Stimulated activated CD8-positive, alpha-beta memory T cell treated with anti-CD3 and anti-CD28 coated beads, Interleukin-12 subunit alpha, Interleukin-12 subunit beta, amount 100 ng/mL, for 24 hours (primary cell): Measurements from ENCODE around the gene MPV17.
"Not testable (repeated sequence)": the region's sequence is repeated elsewhere in the genome, so short reads cannot be mapped to it uniquely, and the experiment has no call there.

ENCODE experiments used
- DNase-seq: peaks from one replicate; pipeline ENCODE4 v3.0.0-alpha.2; 2020; ENCODE audit errors: extremely low read depth

The MPV17 gene

GRCh38 chr2:27298391-27299080, 24.4 kb downstream of the MPV17 start:
- DNase-seq, result no peak

GRCh38 chr2:27297195-27297594, 25.7 kb downstream of the MPV17 start:
- DNase-seq, result no peak

- DNase-seq, result no peak
Observed at GRCh38 chr2:27296481-27296880, 26.4 kb downstream of the MPV17 start.

GRCh38 chr2:27294928-27295327, 28.0 kb downstream of the MPV17 start:
- DNase-seq, result no peak

GRCh38 chr2:27291865-27292264, 31.0 kb downstream of the MPV17 start:
- no peak for DNase-seq

- no peak for DNase-seq
Observed at GRCh38 chr2:27290549-27290948, 32.3 kb downstream of the MPV17 start.

GRCh38 chr2:27288610-27289009, 34.3 kb downstream of the MPV17 start:
- no peak for DNase-seq

- no peak for DNase-seq
Observed at GRCh38 chr2:27285481-27285880, 37.4 kb downstream of the MPV17 start.

GRCh38 chr2:27284996-27285395, 37.9 kb downstream of the MPV17 start:
- no peak for DNase-seq

- no peak for DNase-seq
Observed at GRCh38 chr2:27282892-27283291, 40.0 kb downstream of the MPV17 start.

- no peak for DNase-seq
Observed at GRCh38 chr2:27281855-27282559, 40.9 kb downstream of the MPV17 start, which contains the start of gene TRIM54. Gene TRIM54, plus strand, starts transcription at chr2:27282429. Its CDS starts 303 bp downstream, at chr2:27282732.

- DNase-seq, result no peak
Observed at GRCh38 chr2:27281442-27281841, 41.5 kb downstream of the MPV17 start.

- no peak for DNase-seq
Observed at GRCh38 chr2:27280826-27281225, 42.1 kb downstream of the MPV17 start.

GRCh38 chr2:27278010-27278409, 44.9 kb downstream of the MPV17 start:
- DNase-seq, result no peak

GRCh38 chr2:27275211-27276150, 47.4 kb downstream of the MPV17 start, which contains the start of gene DNAJC5G:
Gene DNAJC5G, plus strand, starts transcription at chr2:27275433. Its CDS starts 1,296 bp downstream, at chr2:27276729.
- no peak for DNase-seq

- not testable (repeated sequence) for DNase-seq
Observed at GRCh38 chr2:27272537-27273522, 50.1 kb downstream of the MPV17 start.

GRCh38 chr2:27271631-27272340, 51.1 kb downstream of the MPV17 start:
- no peak for DNase-seq

GRCh38 chr2:27270670-27271069, 52.2 kb downstream of the MPV17 start:
- DNase-seq, result no peak

GRCh38 chr2:27270131-27270530, 52.8 kb downstream of the MPV17 start:
- no peak for DNase-seq

- not testable (repeated sequence) for DNase-seq
Observed at GRCh38 chr2:27268296-27268695, 54.6 kb downstream of the MPV17 start.
